ENCODE results near the gene PRIMA1. TPM values are rescaled to one million over a fixed set of nuclear protein-coding genes. Genes with fewer than 3 reads are reported as not detected.

The PRIMA1 gene
- total RNA-seq, 1 experiment from 2014 or later: 4.9 TPM

DNA sequence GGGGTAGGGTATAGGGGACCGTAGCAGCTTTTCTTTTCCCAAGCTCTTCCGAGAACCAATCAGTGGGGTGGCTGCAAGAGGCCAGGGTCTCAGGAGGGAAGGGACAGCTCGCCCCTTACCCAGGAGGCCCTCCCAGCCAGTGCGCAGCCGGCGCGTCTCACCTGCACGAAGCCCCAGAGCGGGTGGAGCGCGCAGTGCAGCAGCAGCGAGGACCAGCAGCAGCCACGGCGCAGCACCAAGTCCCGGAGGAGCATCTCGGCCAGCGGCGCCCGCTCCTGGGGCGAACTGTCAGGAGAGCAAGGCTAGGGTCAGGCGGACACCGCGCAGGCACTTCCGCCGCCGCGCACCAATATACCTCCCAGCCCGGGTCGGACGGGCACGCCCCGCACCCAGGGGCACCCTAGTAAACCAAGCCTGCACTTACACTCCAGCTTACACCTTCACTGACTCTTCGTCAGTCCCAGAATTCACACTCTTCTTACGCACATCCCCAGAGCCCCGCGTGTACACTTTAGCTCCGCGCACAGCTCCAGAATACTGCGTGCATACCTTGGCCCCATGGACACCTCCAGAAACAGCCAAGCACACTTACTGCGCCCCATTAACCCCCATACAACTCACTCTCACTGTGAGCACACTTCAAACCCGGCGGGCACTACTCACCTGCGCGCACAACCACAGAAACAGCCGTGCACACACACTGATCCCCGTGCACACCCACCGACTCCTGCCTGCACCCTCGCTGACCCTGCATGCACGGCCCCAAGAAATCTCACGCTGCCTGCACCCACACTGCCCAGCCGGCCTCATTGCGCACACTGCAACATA, 606 bp downstream of the PRIMA1 start:
- H3K4me1 Mint-ChIP-seq: peaks cover 16% of the 10 kb centered on the region
- ATAC-seq: peak; percentile 67
- TF ChIP-seq ZBTB21 (CRISPR knock-in tag; IDR thresholded peaks at IDR 0.05; ENCODE audit: borderline replicate concordance): no peak
- TF ChIP-seq, protein P1, sequence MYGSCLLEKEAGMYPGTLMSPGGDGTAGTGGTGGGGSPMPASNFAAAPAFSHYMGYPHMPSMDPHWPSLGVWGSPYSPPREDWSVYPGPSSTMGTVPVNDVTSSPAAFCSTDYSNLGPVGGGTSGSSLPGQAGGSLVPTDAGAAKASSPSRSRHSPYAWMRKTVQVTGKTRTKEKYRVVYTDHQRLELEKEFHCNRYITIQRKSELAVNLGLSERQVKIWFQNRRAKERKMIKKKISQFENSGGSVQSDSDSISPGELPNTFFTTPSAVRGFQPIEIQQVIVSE (CRISPR knock-in tag; IDR thresholded peaks at IDR 0.05; ENCODE audit: borderline replicate concordance): no peak
- TF ChIP-seq, protein P2, sequence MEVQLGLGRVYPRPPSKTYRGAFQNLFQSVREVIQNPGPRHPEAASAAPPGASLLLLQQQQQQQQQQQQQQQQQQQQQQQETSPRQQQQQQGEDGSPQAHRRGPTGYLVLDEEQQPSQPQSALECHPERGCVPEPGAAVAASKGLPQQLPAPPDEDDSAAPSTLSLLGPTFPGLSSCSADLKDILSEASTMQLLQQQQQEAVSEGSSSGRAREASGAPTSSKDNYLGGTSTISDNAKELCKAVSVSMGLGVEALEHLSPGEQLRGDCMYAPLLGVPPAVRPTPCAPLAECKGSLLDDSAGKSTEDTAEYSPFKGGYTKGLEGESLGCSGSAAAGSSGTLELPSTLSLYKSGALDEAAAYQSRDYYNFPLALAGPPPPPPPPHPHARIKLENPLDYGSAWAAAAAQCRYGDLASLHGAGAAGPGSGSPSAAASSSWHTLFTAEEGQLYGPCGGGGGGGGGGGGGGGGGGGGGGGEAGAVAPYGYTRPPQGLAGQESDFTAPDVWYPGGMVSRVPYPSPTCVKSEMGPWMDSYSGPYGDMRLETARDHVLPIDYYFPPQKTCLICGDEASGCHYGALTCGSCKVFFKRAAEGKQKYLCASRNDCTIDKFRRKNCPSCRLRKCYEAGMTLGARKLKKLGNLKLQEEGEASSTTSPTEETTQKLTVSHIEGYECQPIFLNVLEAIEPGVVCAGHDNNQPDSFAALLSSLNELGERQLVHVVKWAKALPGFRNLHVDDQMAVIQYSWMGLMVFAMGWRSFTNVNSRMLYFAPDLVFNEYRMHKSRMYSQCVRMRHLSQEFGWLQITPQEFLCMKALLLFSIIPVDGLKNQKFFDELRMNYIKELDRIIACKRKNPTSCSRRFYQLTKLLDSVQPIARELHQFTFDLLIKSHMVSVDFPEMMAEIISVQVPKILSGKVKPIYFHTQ (CRISPR knock-in tag; IDR thresholded peaks at IDR 0.05): no peak
- TF ChIP-seq ZNF232 (CRISPR knock-in tag; IDR thresholded peaks at IDR 0.05): no peak
- no peak for TF ChIP-seq TEAD4 (CRISPR knock-in tag; IDR thresholded peaks at IDR 0.05)
- TF ChIP-seq, protein P3, sequence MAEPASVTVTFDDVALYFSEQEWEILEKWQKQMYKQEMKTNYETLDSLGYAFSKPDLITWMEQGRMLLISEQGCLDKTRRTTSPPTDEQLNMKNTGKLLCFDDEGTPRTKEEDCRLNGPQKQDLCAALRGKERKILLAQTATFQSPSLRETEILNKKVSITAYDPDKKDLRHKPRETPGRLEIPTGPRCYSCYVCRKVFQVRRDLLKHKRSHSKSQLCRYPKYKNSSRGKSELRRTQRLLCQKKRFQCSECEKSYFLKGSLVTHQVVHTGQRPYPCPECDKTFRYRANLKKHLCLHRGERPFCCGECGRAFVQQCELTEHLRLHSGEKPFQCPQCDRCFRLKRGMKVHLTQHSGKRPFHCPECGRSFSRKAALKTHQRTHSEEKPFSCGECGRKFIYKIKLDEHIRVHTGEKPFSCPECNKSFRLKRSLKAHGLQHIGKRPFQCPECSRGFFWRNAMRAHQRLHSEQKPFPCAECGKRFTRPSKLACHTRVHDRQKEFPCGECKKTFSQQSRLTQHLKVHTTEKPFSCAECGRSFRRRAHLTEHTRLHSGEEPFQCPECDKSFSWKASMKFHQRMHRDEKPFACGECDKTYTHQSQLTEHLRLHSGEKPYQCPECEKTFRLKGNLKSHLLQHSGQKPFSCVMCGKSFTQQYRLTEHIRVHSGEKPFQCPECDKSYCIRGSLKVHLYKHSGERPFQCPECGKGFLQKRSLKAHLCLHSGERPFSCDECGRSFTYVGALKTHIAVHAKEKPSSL (CRISPR knock-in tag; conservative IDR thresholded peaks at IDR 0.05): no peak
- TF ChIP-seq FOXK1 (CRISPR knock-in tag; IDR thresholded peaks at IDR 0.05): 0 out of 2 replicates have a peak, but pooled peaks have one; percentile 47
- TF ChIP-seq, protein P4, sequence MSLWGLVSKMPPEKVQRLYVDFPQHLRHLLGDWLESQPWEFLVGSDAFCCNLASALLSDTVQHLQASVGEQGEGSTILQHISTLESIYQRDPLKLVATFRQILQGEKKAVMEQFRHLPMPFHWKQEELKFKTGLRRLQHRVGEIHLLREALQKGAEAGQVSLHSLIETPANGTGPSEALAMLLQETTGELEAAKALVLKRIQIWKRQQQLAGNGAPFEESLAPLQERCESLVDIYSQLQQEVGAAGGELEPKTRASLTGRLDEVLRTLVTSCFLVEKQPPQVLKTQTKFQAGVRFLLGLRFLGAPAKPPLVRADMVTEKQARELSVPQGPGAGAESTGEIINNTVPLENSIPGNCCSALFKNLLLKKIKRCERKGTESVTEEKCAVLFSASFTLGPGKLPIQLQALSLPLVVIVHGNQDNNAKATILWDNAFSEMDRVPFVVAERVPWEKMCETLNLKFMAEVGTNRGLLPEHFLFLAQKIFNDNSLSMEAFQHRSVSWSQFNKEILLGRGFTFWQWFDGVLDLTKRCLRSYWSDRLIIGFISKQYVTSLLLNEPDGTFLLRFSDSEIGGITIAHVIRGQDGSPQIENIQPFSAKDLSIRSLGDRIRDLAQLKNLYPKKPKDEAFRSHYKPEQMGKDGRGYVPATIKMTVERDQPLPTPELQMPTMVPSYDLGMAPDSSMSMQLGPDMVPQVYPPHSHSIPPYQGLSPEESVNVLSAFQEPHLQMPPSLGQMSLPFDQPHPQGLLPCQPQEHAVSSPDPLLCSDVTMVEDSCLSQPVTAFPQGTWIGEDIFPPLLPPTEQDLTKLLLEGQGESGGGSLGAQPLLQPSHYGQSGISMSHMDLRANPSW (CRISPR knock-in tag; conservative IDR thresholded peaks at IDR 0.05; ENCODE audit: low read depth): no peak
- no peak for TF ChIP-seq SMAD4 (CRISPR knock-in tag; IDR thresholded peaks at IDR 0.05)
- TF ChIP-seq CREM (CRISPR knock-in tag; IDR thresholded peaks at IDR 0.05): no peak
- TF ChIP-seq KAT7 (CRISPR knock-in tag; IDR thresholded peaks at IDR 0.05; ENCODE audit: borderline replicate concordance): no peak; the same call in 1 of the 2 replicates
- TF ChIP-seq, protein P5, sequence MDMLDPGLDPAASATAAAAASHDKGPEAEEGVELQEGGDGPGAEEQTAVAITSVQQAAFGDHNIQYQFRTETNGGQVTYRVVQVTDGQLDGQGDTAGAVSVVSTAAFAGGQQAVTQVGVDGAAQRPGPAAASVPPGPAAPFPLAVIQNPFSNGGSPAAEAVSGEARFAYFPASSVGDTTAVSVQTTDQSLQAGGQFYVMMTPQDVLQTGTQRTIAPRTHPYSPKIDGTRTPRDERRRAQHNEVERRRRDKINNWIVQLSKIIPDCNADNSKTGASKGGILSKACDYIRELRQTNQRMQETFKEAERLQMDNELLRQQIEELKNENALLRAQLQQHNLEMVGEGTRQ (CRISPR knock-in tag; IDR thresholded peaks at IDR 0.05): no peak
- TF ChIP-seq, protein P6, sequence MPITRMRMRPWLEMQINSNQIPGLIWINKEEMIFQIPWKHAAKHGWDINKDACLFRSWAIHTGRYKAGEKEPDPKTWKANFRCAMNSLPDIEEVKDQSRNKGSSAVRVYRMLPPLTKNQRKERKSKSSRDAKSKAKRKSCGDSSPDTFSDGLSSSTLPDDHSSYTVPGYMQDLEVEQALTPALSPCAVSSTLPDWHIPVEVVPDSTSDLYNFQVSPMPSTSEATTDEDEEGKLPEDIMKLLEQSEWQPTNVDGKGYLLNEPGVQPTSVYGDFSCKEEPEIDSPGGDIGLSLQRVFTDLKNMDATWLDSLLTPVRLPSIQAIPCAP (CRISPR knock-in tag; IDR thresholded peaks at IDR 0.05): no peak
- TF ChIP-seq SMAD3 (CRISPR knock-in tag; IDR thresholded peaks at IDR 0.05; ENCODE audit: borderline replicate concordance): no peak; the same call in 1 of the 2 replicates
- TF ChIP-seq, protein P7, sequence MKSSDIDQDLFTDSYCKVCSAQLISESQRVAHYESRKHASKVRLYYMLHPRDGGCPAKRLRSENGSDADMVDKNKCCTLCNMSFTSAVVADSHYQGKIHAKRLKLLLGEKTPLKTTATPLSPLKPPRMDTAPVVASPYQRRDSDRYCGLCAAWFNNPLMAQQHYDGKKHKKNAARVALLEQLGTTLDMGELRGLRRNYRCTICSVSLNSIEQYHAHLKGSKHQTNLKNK (CRISPR knock-in tag; IDR thresholded peaks at IDR 0.05): no peak
- TF ChIP-seq, protein P8, sequence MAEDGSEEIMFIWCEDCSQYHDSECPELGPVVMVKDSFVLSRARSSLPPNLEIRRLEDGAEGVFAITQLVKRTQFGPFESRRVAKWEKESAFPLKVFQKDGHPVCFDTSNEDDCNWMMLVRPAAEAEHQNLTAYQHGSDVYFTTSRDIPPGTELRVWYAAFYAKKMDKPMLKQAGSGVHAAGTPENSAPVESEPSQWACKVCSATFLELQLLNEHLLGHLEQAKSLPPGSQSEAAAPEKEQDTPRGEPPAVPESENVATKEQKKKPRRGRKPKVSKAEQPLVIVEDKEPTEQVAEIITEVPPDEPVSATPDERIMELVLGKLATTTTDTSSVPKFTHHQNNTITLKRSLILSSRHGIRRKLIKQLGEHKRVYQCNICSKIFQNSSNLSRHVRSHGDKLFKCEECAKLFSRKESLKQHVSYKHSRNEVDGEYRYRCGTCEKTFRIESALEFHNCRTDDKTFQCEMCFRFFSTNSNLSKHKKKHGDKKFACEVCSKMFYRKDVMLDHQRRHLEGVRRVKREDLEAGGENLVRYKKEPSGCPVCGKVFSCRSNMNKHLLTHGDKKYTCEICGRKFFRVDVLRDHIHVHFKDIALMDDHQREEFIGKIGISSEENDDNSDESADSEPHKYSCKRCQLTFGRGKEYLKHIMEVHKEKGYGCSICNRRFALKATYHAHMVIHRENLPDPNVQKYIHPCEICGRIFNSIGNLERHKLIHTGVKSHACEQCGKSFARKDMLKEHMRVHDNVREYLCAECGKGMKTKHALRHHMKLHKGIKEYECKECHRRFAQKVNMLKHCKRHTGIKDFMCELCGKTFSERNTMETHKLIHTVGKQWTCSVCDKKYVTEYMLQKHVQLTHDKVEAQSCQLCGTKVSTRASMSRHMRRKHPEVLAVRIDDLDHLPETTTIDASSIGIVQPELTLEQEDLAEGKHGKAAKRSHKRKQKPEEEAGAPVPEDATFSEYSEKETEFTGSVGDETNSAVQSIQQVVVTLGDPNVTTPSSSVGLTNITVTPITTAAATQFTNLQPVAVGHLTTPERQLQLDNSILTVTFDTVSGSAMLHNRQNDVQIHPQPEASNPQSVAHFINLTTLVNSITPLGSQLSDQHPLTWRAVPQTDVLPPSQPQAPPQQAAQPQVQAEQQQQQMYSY (CRISPR knock-in tag; IDR thresholded peaks at IDR 0.05): no peak
- TF ChIP-seq ZNF671 (CRISPR knock-in tag; IDR thresholded peaks at IDR 0.05): no peak
- no peak for TF ChIP-seq TCF7 (CRISPR knock-in tag; IDR thresholded peaks at IDR 0.05; ENCODE audit: low read depth)
- TF ChIP-seq, protein P9, sequence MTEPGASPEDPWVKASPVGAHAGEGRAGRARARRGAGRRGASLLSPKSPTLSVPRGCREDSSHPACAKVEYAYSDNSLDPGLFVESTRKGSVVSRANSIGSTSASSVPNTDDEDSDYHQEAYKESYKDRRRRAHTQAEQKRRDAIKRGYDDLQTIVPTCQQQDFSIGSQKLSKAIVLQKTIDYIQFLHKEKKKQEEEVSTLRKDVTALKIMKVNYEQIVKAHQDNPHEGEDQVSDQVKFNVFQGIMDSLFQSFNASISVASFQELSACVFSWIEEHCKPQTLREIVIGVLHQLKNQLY (CRISPR knock-in tag; IDR thresholded peaks at IDR 0.05): no peak

More for the DNA sequence above, 606 bp downstream of the PRIMA1 start:
- ChIA-PET CTCF (interaction anchor here (1.1 to 6.0 kb wide), 4 partner anchors 8 to 133 kb away, joined by 3 to 37 read pairs (median 14); no protein-coding TSS in a partner anchor), POLR2A (no interaction called here)
- peak overlapping the region; percentile 89 for H3K4me3 Mint-ChIP-seq
- DNase-seq (ENCODE audit: low spot score): peak; percentile 74
- peaks cover 52% of the 10 kb centered on the region for H3K27me3 Mint-ChIP-seq (ENCODE audit: low read depth)
- H3K27ac Mint-ChIP-seq: no peak overlapping the region
- peaks cover 4% of the 10 kb centered on the region; the same call in 1 of the 2 replicates for H3K36me3 Mint-ChIP-seq
- H3K9me3 Mint-ChIP-seq: peaks cover 14% of the 10 kb centered on the region
